Neuron (in vitro differentiated cells): Measurements from ENCODE around the gene ADI1.
"Not testable (repeated sequence)": the region's sequence is repeated elsewhere in the genome, so short reads cannot be mapped to it uniquely, and the experiment has no call there.

Source experiments
- H2AFZ ChIP-seq: one replicate; pipeline ENCODE4 v1.6.1; 2013; ENCODE audit warnings: low read depth, mild to moderate bottlenecking, inconsistent platforms, low read length, moderate library complexity
- H3K27me3 ChIP-seq: one replicate; pipeline ENCODE4 v1.6.1; 2013; ENCODE audit warnings: low read length; ENCODE audit not compliant: insufficient read depth
- H3K36me3 ChIP-seq: one replicate; pipeline ENCODE4 v1.6.1; 2013; ENCODE audit warnings: low read length; ENCODE audit not compliant: insufficient read depth
- H3K4me1 ChIP-seq: one replicate; pipeline ENCODE4 v1.6.1; 2013; ENCODE audit warnings: low read length; ENCODE audit not compliant: insufficient read depth
- H3K4me3 ChIP-seq: 2 replicates; pipeline ENCODE4 v1.5.1; 2013; ENCODE audit warnings: mild to moderate bottlenecking, low read length, moderate library complexity
- H3K9me3 ChIP-seq: one replicate; pipeline ENCODE4 v1.6.1; 2013; ENCODE audit warnings: low read length

The ADI1 gene

DNA sequence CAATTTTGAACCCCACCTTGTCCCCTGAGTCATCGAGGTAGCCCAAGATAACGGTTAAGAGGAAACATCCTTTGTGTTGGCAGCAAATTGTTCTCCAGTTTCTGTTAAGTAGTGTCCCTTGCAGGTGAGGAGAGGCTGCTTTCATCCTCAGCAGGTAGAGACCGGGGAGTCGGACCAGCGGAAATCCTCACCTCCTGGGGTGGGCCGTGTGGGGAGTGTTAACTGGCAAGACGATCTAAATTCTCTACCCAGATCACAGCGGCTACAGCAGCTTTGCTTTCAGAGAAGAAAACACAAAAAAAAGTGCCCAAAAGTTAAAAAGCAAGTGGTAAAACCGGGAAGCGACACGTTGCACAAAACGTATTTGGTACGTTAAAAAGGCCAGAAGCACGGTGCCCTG lies 63.2 kb downstream of the ADI1 start:
- Histone ChIP-seq H3K9me3 (peaks cover 6% of the 10 kb centered on the region), H2AFZ (no peak overlapping the region), H3K4me1 (no peaks in the 10 kb centered on the region), H3K27me3 (no peaks in the 10 kb centered on the region), H3K36me3 (peaks cover 35% of the 10 kb centered on the region), H3K4me3 (no peak overlapping the region)

DNA sequence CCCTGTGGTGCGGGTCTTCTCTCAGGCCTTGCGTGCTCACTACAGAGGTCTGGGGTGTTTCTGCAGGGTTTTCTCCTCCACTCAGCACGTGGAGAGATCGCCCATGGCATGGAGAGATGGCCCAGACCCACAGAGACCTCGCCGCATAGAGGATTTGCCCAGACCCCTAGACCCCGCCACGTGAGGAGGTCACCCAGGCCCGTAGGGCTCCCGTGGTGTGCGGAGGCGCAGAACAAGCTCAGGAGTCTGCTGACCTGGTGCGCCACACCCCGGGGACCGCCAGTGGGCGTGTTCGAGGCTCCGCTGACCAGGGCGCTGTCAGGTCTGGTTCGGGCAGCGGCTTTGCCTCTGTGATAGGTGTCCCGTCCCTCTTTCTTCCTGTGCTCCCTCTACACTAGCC lies 64.5 kb downstream of the ADI1 start:
- H3K9me3 ChIP-seq, result peaks cover 6% of the 10 kb centered on the region
- no peak overlapping the region for H3K4me3 ChIP-seq
- no peaks in the 10 kb centered on the region for H3K4me1 ChIP-seq
- H3K36me3 ChIP-seq, result peaks cover 41% of the 10 kb centered on the region
- no peaks in the 10 kb centered on the region for H3K27me3 ChIP-seq
- H2AFZ ChIP-seq, result no peak overlapping the region

DNA sequence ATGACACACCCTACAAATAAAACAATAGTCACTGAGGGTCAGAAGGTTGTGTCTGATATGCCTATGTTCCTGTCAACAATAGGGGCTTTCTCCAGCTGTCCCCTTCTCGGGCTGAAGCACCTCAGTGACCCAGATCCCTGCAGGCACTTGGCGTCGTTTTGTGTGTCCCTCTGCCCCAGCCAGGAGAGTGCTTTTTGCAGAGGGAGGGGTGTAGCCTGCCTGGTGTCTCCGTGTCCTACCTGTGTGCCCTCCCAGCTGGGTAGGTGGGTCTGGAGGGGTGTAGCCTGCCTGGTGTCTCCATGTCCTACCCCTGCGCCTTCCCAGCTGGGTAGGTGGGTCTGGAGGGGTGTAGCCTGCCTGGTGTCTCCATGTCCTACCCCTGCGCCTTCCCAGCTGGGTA lies 65.3 kb downstream of the ADI1 start:
- H3K4me3 ChIP-seq, H3K4me1 ChIP-seq, H3K9me3 ChIP-seq, H3K27me3 ChIP-seq, H2AFZ ChIP-seq: not testable (repeated sequence)
- H3K36me3 ChIP-seq, result peaks cover 45% of the 10 kb centered on the region

DNA sequence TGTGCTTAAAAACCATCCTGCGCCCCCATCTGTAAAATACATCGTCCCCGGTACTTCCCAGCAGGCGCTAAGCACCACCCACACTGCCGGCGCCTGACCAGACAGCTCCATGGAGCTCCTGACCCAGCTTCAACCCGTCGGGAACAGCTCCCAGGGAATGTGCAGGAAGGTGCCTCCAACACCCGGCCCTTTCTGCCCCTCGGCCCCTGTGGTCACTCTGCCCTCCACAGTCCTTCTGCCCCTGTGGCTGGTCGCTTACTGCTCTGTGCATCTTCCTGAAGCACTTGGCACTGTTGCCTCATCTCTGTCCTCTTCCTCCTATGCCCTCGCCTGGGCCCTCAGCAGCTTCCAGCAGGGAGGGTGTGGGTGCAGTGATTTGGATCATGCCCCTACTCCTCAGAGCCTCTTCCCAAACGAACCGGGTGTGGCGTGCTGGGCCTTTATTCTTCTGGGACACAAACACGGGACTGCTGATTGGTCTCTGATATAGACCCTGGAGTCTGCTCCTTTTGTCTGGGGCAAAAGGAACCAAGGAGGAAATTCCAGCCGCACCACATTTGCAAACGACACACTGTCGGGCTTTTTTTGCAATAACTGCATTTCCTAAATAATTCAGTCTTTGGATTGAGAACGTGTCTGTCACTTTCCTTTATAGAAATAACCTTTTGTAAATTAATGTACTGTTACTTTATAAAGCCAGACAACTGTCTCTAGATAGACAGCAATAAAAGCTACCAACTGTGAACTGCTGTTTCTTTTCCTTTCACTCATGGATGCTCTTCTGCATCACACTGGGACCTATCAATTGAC lies 65.9 kb downstream of the ADI1 start:
- Histone ChIP-seq H2AFZ (no peak overlapping the region), H3K4me3 (no peak overlapping the region), H3K36me3 (peaks cover 46% of the 10 kb centered on the region), H3K9me3 (peaks cover 6% of the 10 kb centered on the region), H3K27me3 (no peaks in the 10 kb centered on the region), H3K4me1 (no peaks in the 10 kb centered on the region)

DNA sequence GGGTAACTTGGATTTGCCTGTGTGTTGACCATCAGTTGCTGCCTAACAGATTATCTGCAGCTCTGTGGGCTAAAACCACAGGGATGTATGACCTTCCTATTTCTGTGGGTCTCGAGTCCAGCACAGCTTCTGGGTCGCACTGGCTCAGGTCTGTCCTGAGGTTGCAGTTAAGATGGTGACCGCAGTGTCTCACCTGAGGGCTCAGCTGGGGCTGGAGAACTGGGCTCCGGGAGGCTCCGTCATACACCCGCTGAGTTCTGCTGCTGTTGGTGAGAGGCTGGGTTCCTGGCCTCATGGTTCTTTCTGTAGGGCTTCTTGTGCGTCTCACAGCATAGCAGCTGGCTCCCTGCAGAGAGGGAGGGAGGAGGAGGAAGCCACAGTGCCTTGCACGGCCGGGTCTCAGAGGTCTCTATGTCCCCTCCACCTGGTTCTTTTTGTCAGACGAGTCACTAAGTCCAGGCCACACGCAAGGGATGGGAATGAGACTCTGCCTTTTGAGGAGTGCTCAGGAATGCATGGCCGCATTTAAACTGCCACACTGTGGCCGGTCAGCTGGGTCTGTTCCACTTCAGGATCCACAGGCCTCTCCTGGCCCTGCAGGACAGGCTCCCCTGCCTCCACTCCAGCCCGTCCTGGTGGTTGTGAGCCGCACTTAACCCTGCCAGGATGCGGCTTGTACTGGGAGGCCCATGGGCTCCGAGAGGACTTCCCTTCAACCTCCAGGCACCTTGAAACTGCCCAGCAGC lies 67.2 kb downstream of the ADI1 start:
- Histone ChIP-seq H3K4me3 (no peak overlapping the region), H3K27me3 (no peaks in the 10 kb centered on the region), H3K9me3 (peaks cover 6% of the 10 kb centered on the region), H3K4me1 (no peaks in the 10 kb centered on the region), H3K36me3 (peaks cover 43% of the 10 kb centered on the region), H2AFZ (no peak overlapping the region)

GRCh38 chr2:3451169-3451568 lies 68.2 kb downstream of the ADI1 start:
- no peaks in the 10 kb centered on the region for H3K27me3 ChIP-seq
- H3K36me3 ChIP-seq, result peaks cover 42% of the 10 kb centered on the region
- H3K9me3 ChIP-seq, result peaks cover 6% of the 10 kb centered on the region
- H2AFZ ChIP-seq, result no peak overlapping the region
- H3K4me3 ChIP-seq, result no peak overlapping the region
- no peaks in the 10 kb centered on the region for H3K4me1 ChIP-seq

DNA sequence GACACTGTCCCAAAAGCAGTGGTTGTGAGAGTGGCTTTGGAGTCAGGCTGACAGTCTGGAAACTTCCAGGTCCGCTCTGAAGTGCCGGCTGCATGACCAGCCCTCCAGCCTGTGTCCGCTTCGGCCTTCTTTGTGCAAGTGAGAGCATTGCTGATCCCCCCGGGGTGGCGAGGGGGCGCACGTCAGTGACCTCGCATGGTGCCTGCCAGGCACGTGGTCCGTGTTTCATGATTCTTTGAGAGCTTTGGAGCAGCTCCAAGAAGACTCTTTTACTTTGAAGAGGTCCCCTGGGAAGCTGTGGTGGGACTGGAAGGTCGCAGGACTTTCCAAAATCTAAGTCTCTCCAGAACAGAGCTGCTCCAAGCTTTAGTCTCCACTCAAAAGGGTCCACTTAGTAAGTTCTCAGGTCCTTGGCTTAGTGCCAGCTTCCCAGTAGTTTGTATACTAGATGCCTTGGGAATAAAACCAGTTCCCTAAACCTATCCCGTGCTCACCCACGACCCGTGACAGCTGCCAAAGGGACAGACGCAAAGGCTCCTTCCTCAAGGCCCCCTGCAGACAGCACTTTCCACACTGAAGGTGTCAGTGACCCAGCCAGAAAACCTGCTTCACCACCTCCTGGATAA lies 68.8 kb downstream of the ADI1 start:
- Histone ChIP-seq H3K4me1 (no peaks in the 10 kb centered on the region), H2AFZ (no peak overlapping the region), H3K27me3 (no peaks in the 10 kb centered on the region), H3K9me3 (peaks cover 6% of the 10 kb centered on the region), H3K4me3 (no peak overlapping the region), H3K36me3 (peaks cover 45% of the 10 kb centered on the region)

GRCh38 chr2:3449936-3450335 lies 69.4 kb downstream of the ADI1 start:
- Histone ChIP-seq H3K9me3 (peaks cover 6% of the 10 kb centered on the region), H3K36me3 (peaks cover 49% of the 10 kb centered on the region), H2AFZ (no peak overlapping the region), H3K4me1 (no peaks in the 10 kb centered on the region), H3K4me3 (no peak overlapping the region), H3K27me3 (no peaks in the 10 kb centered on the region)

GRCh38 chr2:3449086-3449485 lies 70.2 kb downstream of the ADI1 start:
- H3K36me3 ChIP-seq, result peaks cover 57% of the 10 kb centered on the region
- no peaks in the 10 kb centered on the region for H3K9me3 ChIP-seq
- no peaks in the 10 kb centered on the region for H3K27me3 ChIP-seq
- no peaks in the 10 kb centered on the region for H3K4me1 ChIP-seq
- H3K4me3 ChIP-seq, result no peak overlapping the region
- no peak overlapping the region for H2AFZ ChIP-seq

DNA sequence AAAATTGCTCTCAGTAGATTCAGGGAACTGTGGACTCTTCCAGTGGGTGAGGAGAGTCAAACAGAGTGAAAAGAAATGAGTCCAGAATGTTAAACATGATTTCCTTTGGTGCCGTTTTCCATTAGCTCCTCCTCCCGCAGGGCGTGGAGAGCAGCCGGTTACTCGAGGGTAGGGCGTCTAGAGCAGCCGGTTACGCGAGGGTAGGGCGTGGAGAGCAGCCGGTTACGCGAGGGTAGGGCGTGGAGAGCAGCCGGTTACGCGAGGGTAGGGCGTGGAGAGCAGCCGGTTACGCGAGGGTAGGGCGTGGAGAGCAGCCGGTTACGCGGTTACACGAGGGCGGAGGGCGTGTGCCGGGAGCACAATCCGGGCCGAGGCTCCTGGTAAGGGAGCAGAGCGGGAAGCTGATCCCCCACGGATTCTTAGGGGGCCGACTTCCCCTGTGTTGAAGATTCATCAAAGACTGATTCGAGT lies 70.9 kb downstream of the ADI1 start:
- peaks cover 62% of the 10 kb centered on the region for H3K36me3 ChIP-seq

GRCh38 chr2:3447789-3448317 lies 71.5 kb downstream of the ADI1 start:
- H2AFZ ChIP-seq, result no peak overlapping the region
- H3K9me3 ChIP-seq, result no peaks in the 10 kb centered on the region
- H3K4me1 ChIP-seq, result no peaks in the 10 kb centered on the region
- no peaks in the 10 kb centered on the region for H3K27me3 ChIP-seq
- H3K4me3 ChIP-seq, result no peak overlapping the region
- peaks cover 58% of the 10 kb centered on the region for H3K36me3 ChIP-seq

More for the DNA sequence above, 70.9 kb downstream of the ADI1 start:
- H3K27me3 ChIP-seq, H3K9me3 ChIP-seq, H3K4me3 ChIP-seq, H3K4me1 ChIP-seq, H2AFZ ChIP-seq: not testable (repeated sequence)
